ENCODE data around the gene CPZ.
"Not testable (repeated sequence)": the region's sequence is repeated elsewhere in the genome, so short reads cannot be mapped to it uniquely, and the experiment has no call there.

Gene CPZ

GRCh38 chr4:8640816-8641215 lies 48.3 kb downstream of the CPZ start:
- no peak for DNase-seq (ENCODE audit: low spot score)

GRCh38 chr4:8641256-8641655 lies 48.7 kb downstream of the CPZ start:
- DNase-seq (ENCODE audit: low spot score), result no peak

GRCh38 chr4:8641931-8642650 lies 49.5 kb downstream of the CPZ start:
- no peak for DNase-seq (ENCODE audit: low spot score)

- DNase-seq (ENCODE audit: low spot score), result no peak
Observed at GRCh38 chr4:8642651-8643321, 50.2 kb downstream of the CPZ start.

- DNase-seq (ENCODE audit: low spot score), result no peak
Observed at GRCh38 chr4:8643441-8643840, 50.9 kb downstream of the CPZ start.

- DNase-seq (ENCODE audit: low spot score), result no peak
Observed at GRCh38 chr4:8643986-8644385, 51.4 kb downstream of the CPZ start.

- DNase-seq (ENCODE audit: low spot score), result no peak
Observed at GRCh38 chr4:8644461-8644891, 51.9 kb downstream of the CPZ start.

GRCh38 chr4:8644966-8645752 lies 52.6 kb downstream of the CPZ start:
- no peak for DNase-seq (ENCODE audit: low spot score)

- no peak for DNase-seq (ENCODE audit: low spot score)
Observed at GRCh38 chr4:8645753-8646124, 53.2 kb downstream of the CPZ start.

- no peak for DNase-seq (ENCODE audit: low spot score)
Observed at GRCh38 chr4:8646296-8647093, 53.9 kb downstream of the CPZ start.

- no peak for DNase-seq (ENCODE audit: low spot score)
Observed at GRCh38 chr4:8647094-8647570, 54.6 kb downstream of the CPZ start.

- DNase-seq (ENCODE audit: low spot score), result no peak
Observed at GRCh38 chr4:8647626-8648025, 55.1 kb downstream of the CPZ start.

GRCh38 chr4:8648296-8648695 lies 55.7 kb downstream of the CPZ start:
- no peak for DNase-seq (ENCODE audit: low spot score)

- no peak for DNase-seq (ENCODE audit: low spot score)
Observed at GRCh38 chr4:8648816-8649630, 56.5 kb downstream of the CPZ start.

GRCh38 chr4:8649631-8650361 lies 57.2 kb downstream of the CPZ start:
- DNase-seq (ENCODE audit: low spot score), result no peak

GRCh38 chr4:8651661-8652180 lies 59.2 kb downstream of the CPZ start:
- no peak for DNase-seq (ENCODE audit: low spot score)

- DNase-seq (ENCODE audit: low spot score), result no peak
Observed at GRCh38 chr4:8652181-8653078, 59.9 kb downstream of the CPZ start.

- no peak for DNase-seq (ENCODE audit: low spot score)
Observed at GRCh38 chr4:8653326-8654000, 60.9 kb downstream of the CPZ start.

- not testable (repeated sequence) for DNase-seq (ENCODE audit: low spot score)
Observed at GRCh38 chr4:8654139-8654538, 61.6 kb downstream of the CPZ start.
